Testis (tissue), 3 donors: ENCODE results near the gene AFAP1L2. TPM values are rescaled to one million over a fixed set of nuclear protein-coding genes. Genes with fewer than 3 reads are reported as not detected.

Experiments used
- DNase-seq: peaks from one replicate; pipeline ENCODE4 v3.0.0-alpha.2; 2019
- H3K27ac ChIP-seq, 2 donors: fragments of 200-600 bp; sonication (generic); one replicate each; pipeline ENCODE4 v1.5.1; 2019
- H3K27me3 ChIP-seq: fragments of 200-600 bp; sonication (generic); one replicate; pipeline ENCODE4 v1.5.1; 2019
- H3K36me3 ChIP-seq: fragments of 200-600 bp; sonication (generic); one replicate; pipeline ENCODE4 v1.5.1; 2017; ENCODE audit warnings: low read depth; ENCODE audit errors: missing control alignments
- H3K4me1 ChIP-seq: fragments of 200-600 bp; sonication (generic); one replicate; pipeline ENCODE4 v1.5.1; 2019
- H3K4me3 ChIP-seq, 2 donors: fragments of 200-600 bp; sonication (generic); one replicate each; pipeline ENCODE4 v1.5.1; 2017 to 2019
- H3K9me3 ChIP-seq: fragments of 200-600 bp; sonication (generic); one replicate; pipeline ENCODE4 v1.5.1; 2017
- CTCF ChIP-seq, 3 experiments: fragments of 450-650 bp in 2 of 3; fragments of 200-600 bp in 1 of 3; sonication (generic) in 1 of 3; IDR thresholded peaks; one replicate each; pipeline ENCODE4 v1.5.1; 2016 to 2019; ENCODE audit warnings: antibody characterized with exemption in 3 of 3, mild to moderate bottlenecking in 2 of 3, moderate library complexity in 1 of 3
- POLR2A ChIP-seq: fragments of 450-650 bp; IDR thresholded peaks from one replicate; pipeline ENCODE4 v1.6.1; 2017; ENCODE audit warnings: antibody characterized with exemption, mild to moderate bottlenecking, moderate library complexity
- WGBS, 2 donors: methylation state at CpG; one replicate each; pipeline ENCODE4 v1.1.5; 2018; 5-methylcytosine and 5-hydroxymethylcytosine counted together
- intact Hi-C: fragments of 100-400 bp; cut with DNase I; formaldehyde crosslinking; loops from one replicate; pipeline ENCODE4 v1.15.1; 2023; ENCODE audit warnings: low total_unique reads
- polyA plus RNA-seq: library from polyadenylated mRNA; stranded (reverse); fragments of 350-450 nt; fragmentation: Illumina TruSeq; extraction: RNeasy Lipid Tissue Mini Kit (QIAGEN cat#74804); gene quantifications from one replicate; pipeline ENCODE4 v1.2.3, GENCODE V29; 2014; ENCODE audit warnings: low read depth, low replicate concordance; ENCODE audit not compliant: insufficient read depth
- total RNA-seq, 2 donors: library from RNA; depleted of rRNA; stranded (reverse); fragments of >200 nt; gene quantifications; one replicate each; pipeline ENCODE4 v1.2.3, GENCODE V29; 2016

Gene AFAP1L2
- total and polyA plus RNA-seq, 3 donors from 2014 or later, result 4.0 to 7.4 (median 6.9) TPM

- Histone ChIP-seq H3K9me3 (no peaks in the 10 kb centered on the region), H3K4me3 (no peak overlapping the region), H3K27me3 (no peaks in the 10 kb centered on the region), H3K27ac (no peak overlapping the region), H3K4me1 (no peaks in the 10 kb centered on the region), H3K36me3 (no peaks in the 10 kb centered on the region)
- WGBS, 2 donors, result 87 to 94% methylated on average over 5 of the region's 5 CpGs
- DNase-seq, result no peak
- intact Hi-C loops, result no loop called here
- TF ChIP-seq CTCF (IDR thresholded peaks at IDR 0.05) (no peak), POLR2A (no peak)
Observed at GRCh38 chr10:114384601-114385000, 19.7 kb downstream of the AFAP1L2 start.

- Histone ChIP-seq H3K4me3 (no peak overlapping the region), H3K4me1 (no peaks in the 10 kb centered on the region), H3K9me3 (no peaks in the 10 kb centered on the region), H3K27me3 (no peaks in the 10 kb centered on the region), H3K36me3 (no peaks in the 10 kb centered on the region), H3K27ac (no peak overlapping the region)
- intact Hi-C loops, result no loop called here
- no peak for DNase-seq
- TF ChIP-seq POLR2A (no peak), CTCF (IDR thresholded peaks at IDR 0.05) (no peak)
- 73 to 81% methylated on average over 9 of the region's 9 CpGs for WGBS, 2 donors
Observed at GRCh38 chr10:114384181-114384580, 20.1 kb downstream of the AFAP1L2 start.

GRCh38 chr10:114380797-114381196, 23.5 kb downstream of the AFAP1L2 start:
- H3K9me3 ChIP-seq, result no peaks in the 10 kb centered on the region
- no peaks in the 10 kb centered on the region for H3K4me1 ChIP-seq
- intact Hi-C loops, result no loop called here
- H3K27ac ChIP-seq, result no peak overlapping the region
- H3K36me3 ChIP-seq, result no peaks in the 10 kb centered on the region
- no peak for DNase-seq
- WGBS, 2 donors, result 92 to 94% methylated on average over 5 of the region's 5 CpGs
- TF ChIP-seq POLR2A, result no peak
- TF ChIP-seq CTCF (IDR thresholded peaks at IDR 0.05), result no peak
- no peak overlapping the region for H3K4me3 ChIP-seq
- no peaks in the 10 kb centered on the region for H3K27me3 ChIP-seq

GRCh38 chr10:114380060-114380459, 24.2 kb downstream of the AFAP1L2 start:
- TF ChIP-seq CTCF (IDR thresholded peaks at IDR 0.05), result no peak
- TF ChIP-seq POLR2A, result no peak
- Histone ChIP-seq H3K27me3 (no peaks in the 10 kb centered on the region), H3K9me3 (no peaks in the 10 kb centered on the region), H3K36me3 (no peaks in the 10 kb centered on the region), H3K27ac (no peak overlapping the region), H3K4me1 (no peaks in the 10 kb centered on the region), H3K4me3 (no peak overlapping the region)
- intact Hi-C loops, result no loop called here
- no peak for DNase-seq
- 86 to 87% methylated on average over 1 of the region's 1 CpG for whole genome bisulfite sequencing, 2 donors

GRCh38 chr10:114379631-114380041, 24.7 kb downstream of the AFAP1L2 start:
- H3K4me3 ChIP-seq, result no peak overlapping the region
- no peaks in the 10 kb centered on the region for H3K36me3 ChIP-seq
- intact Hi-C loops, result no loop called here
- TF ChIP-seq POLR2A, result no peak
- TF ChIP-seq CTCF (IDR thresholded peaks at IDR 0.05), result no peak
- H3K4me1 ChIP-seq, result no peaks in the 10 kb centered on the region
- no peak for DNase-seq
- no peak overlapping the region for H3K27ac ChIP-seq
- H3K9me3 ChIP-seq, result no peaks in the 10 kb centered on the region
- 41 to 70% methylated on average over 4 of the region's 4 CpGs for WGBS, 2 donors
- no peaks in the 10 kb centered on the region for H3K27me3 ChIP-seq
